Panc1 (cell line): ENCODE data around the gene ZNF566. TPM values are rescaled to one million over a fixed set of nuclear protein-coding genes. Genes with fewer than 3 reads are reported as not detected.
A peak's percentile ranks its signal among the peaks of the same experiment; 100 is the strongest.

ENCODE experiments used
- ATAC-seq: fragments of 200-7000 bp; cut with Tn5 transposase; 2 replicates; pipeline ENCODE4 v1.9.1; 2020; ENCODE audit warnings: mild to moderate bottlenecking, moderate library complexity
- Bru-seq: library from RNA; stranded (reverse); fragments of 400-500 nt; gene quantifications from one replicate; lab custom pipeline; 2021; lab: Mats Ljungman, UMichigan
- BruChase-seq, 2 experiments: library from RNA; stranded (reverse); fragments of 400-500 nt; gene quantifications; one replicate each; lab custom pipeline; 2021; lab: Mats Ljungman, UMichigan
- BruUV-seq: library from RNA; stranded (reverse); fragments of 400-500 nt; replicated peaks from 2 replicates; lab custom pipeline; 2021; lab: Mats Ljungman, UMichigan
- CTCF ChIA-PET: fragments of 300-600 bp; sonication (Branson Sonifier 250); formaldehyde crosslinking; loops from one replicate; lab custom pipeline; 2022; ENCODE audit warnings: antibody characterized with exemption; lab: Charles Lee
- POLR2A ChIA-PET: fragments of 300-600 bp; sonication (Branson Sonifier 250); formaldehyde crosslinking; loops from one replicate; lab custom pipeline; 2022; ENCODE audit warnings: antibody characterized with exemption; lab: Charles Lee
- DNase-seq: peaks from one replicate; pipeline ENCODE4 v3.0.0-alpha.2; 2010; ENCODE audit warnings: low read depth, low spot score
- H3K27ac ChIP-seq: 2 replicates; pipeline ENCODE4 v1.5.1; 2011; ENCODE audit warnings: mild to moderate bottlenecking, low read length, inconsistent platforms
- H3K27me3 ChIP-seq: fragments of 200-500 bp; sonication (Bioruptor generic); 2 replicates; pipeline ENCODE4 v1.6.0; 2014; ENCODE audit warnings: low read length, inconsistent platforms; ENCODE audit not compliant: control insufficient read depth, insufficient read depth
- H3K36me3 ChIP-seq: fragments of 200-500 bp; sonication (Bioruptor generic); 2 replicates; pipeline ENCODE4 v1.5.1; 2014; ENCODE audit warnings: inconsistent platforms, mild to moderate bottlenecking, low read length, moderate library complexity; ENCODE audit not compliant: control insufficient read depth, insufficient read depth
- H3K4me1 ChIP-seq: 2 replicates; pipeline ENCODE4 v1.5.1; 2011; ENCODE audit warnings: inconsistent platforms, mild to moderate bottlenecking, low read length, moderate library complexity; ENCODE audit not compliant: control insufficient read depth, insufficient read depth
- H3K4me3 ChIP-seq, 2 experiments: 2 replicates each; pipeline ENCODE4 v1.5.1; 2011 to 2012; ENCODE audit warnings: low read depth in 2 of 2, low read length in 2 of 2, mild to moderate bottlenecking in 2 of 2, inconsistent platforms in 1 of 2, moderate library complexity in 1 of 2
- H3K9me3 ChIP-seq: fragments of 200-500 bp; sonication (Bioruptor generic); 2 replicates; pipeline ENCODE4 v1.5.1; 2014; ENCODE audit warnings: low read depth, mild to moderate bottlenecking, inconsistent platforms, low read length, moderate library complexity; ENCODE audit not compliant: control insufficient read depth, insufficient read depth
- CTCF ChIP-seq: fragments of 450-650 bp; IDR thresholded peaks from 2 replicates; pipeline ENCODE4 v1.5.1; 2017; ENCODE audit warnings: mild to moderate bottlenecking
- POLR2AphosphoS5 ChIP-seq: IDR thresholded peaks from 2 replicates; pipeline ENCODE4 v1.6.1; 2012; ENCODE audit warnings: mild to moderate bottlenecking, low read depth, low read length, moderate library complexity
- REST ChIP-seq, 2 experiments: IDR thresholded peaks; 2 replicates each; pipeline ENCODE4 v1.6.1; 2011 to 2012; ENCODE audit warnings: low read depth in 2 of 2, control low read depth in 1 of 2, low read length in 1 of 2, mild to moderate bottlenecking in 1 of 2, moderate library complexity in 1 of 2; ENCODE audit not compliant: insufficient read depth in 1 of 2
- SIN3A ChIP-seq: IDR thresholded peaks from 2 replicates; pipeline ENCODE4 v1.6.1; 2012; ENCODE audit warnings: low read depth, mild to moderate bottlenecking, low read length, moderate library complexity, borderline replicate concordance; ENCODE audit not compliant: insufficient read depth
- in situ Hi-C: cut with HindIII; loops from 2 replicates; pipeline ENCODE4 v1.10.0; 2016; ENCODE audit warnings: low sequenced_read_pairs, low pct_unique_long_range_greater_than_20kb
- intact Hi-C: fragments of 100-400 bp; cut with micrococcal nuclease; formaldehyde crosslinking; loops from one replicate; pipeline ENCODE4 v1.10.0; 2022; ENCODE audit not compliant: unreplicated experiment
- long read RNA-seq: library from polyadenylated mRNA; unstranded; transcript quantifications from one replicate; pipeline ENCODE4 v2.0.0, GENCODE V29; 2021; ENCODE audit not compliant: unreplicated experiment
- polyA plus RNA-seq: library from polyadenylated mRNA; unstranded; fragments of >200 nt; gene quantifications from one replicate; pipeline ENCODE4 v1.2.1, GENCODE V29; 2012; ENCODE audit warnings: missing spikeins; ENCODE audit not compliant: insufficient read length
- total RNA-seq: library from RNA; stranded (reverse); gene quantifications from one replicate; pipeline ENCODE4 v1.2.1, GENCODE V29; 2021; ENCODE audit not compliant: unreplicated experiment

Gene ZNF566
- 19.5 TPM for total RNA-seq
- polyA plus RNA-seq, result 7.4 TPM
- Bru-seq, nascent RNA, result percentile 79 among the genes with signal in this experiment
- percentile 86 among the genes with signal in this experiment for BruChase-seq, experiment 1, labeled RNA remaining after a 2-hour chase
- percentile 77 among the genes with signal in this experiment for BruChase-seq, experiment 2, labeled RNA remaining after a 6-hour chase
- long read RNA-seq, full-length matches to known transcripts, result 14 of 21 reads
- long read RNA-seq, partial matches to known transcripts, result 2 of 21 reads
- long read RNA-seq, other reads (novel, unspliced or antisense), result 5 of 21 reads

GRCh38 chr19:36489118-36489919 lies at the start of gene ZNF566:
TSS of gene ZNF566 (minus strand) at chr19:36489561. CDS start at chr19:36476557, 13,004 bp downstream.
- intact Hi-C loops, result no loop called here

More at GRCh38 chr19:36489118-36489919, at the start of gene ZNF566:
- no peaks in the 10 kb centered on the region for H3K36me3 ChIP-seq
- ATAC-seq (peak; percentile 97), DNase-seq (peak; percentile 91)
- H3K9me3 ChIP-seq, result no peaks in the 10 kb centered on the region
- in situ Hi-C loops, result no loop called here
- CTCF ChIA-PET, result interaction anchor here (0.6 kb wide), 1 partner anchor 299 kb away, joined by 9 read pairs; no protein-coding TSS in a partner anchor
- H3K4me3 ChIP-seq, result peak within 1 kb of the TSS; percentile 87 to 97
- no peaks in the 10 kb centered on the region for H3K27me3 ChIP-seq
- peak within 1 kb of the TSS; percentile 98 for H3K27ac ChIP-seq
- no peaks in the 10 kb centered on the region for H3K4me1 ChIP-seq
- POLR2A ChIA-PET, result no interaction called here
- TF ChIP-seq SIN3A (peak; percentile 96), REST (IDR thresholded peaks at IDR 0.05; ENCODE audit: insufficient read depth in 1 of 2, low read depth in 2 of 2, low read length in 1 of 2) (peak; percentile 11 to 17; a peak in 1 of 4 replicates), POLR2AphosphoS5 (peak; percentile 84), CTCF (no peak)
- no TSS peak for BruUV-seq
